Neuronal stem cell (in vitro differentiated cells): ENCODE results near the gene KIF16B.

Experiments
- DNase-seq: peaks from one replicate; pipeline ENCODE4 v3.0.0-alpha.2; 2013; ENCODE audit warnings: low spot score
- H2AFZ ChIP-seq: one replicate; pipeline ENCODE4 v1.6.1; 2013; ENCODE audit warnings: mild to moderate bottlenecking, low read length, inconsistent platforms
- H2AK5ac ChIP-seq: 2 replicates; pipeline ENCODE4 v1.6.1; 2013; ENCODE audit warnings: low read depth, mild to moderate bottlenecking, inconsistent platforms, low read length, moderate library complexity, mixed read lengths
- H2BK120ac ChIP-seq: 2 replicates; pipeline ENCODE4 v1.6.1; 2013; ENCODE audit warnings: low read depth, mild to moderate bottlenecking, inconsistent platforms, low read length, moderate library complexity, mixed read lengths
- H2BK12ac ChIP-seq: one replicate; pipeline ENCODE4 v1.6.1; 2013; ENCODE audit warnings: low read length, inconsistent platforms
- H2BK15ac ChIP-seq: 2 replicates; pipeline ENCODE4 v1.6.1; 2013; ENCODE audit warnings: mild to moderate bottlenecking, low read length, inconsistent platforms, mixed read lengths
- H2BK5ac ChIP-seq: one replicate; pipeline ENCODE4 v1.6.1; 2013; ENCODE audit warnings: inconsistent platforms, mild to moderate bottlenecking, low read length, moderate library complexity
- H3K14ac ChIP-seq: one replicate; pipeline ENCODE4 v1.6.1; 2013; ENCODE audit warnings: low read length, inconsistent platforms
- H3K18ac ChIP-seq: 2 replicates; pipeline ENCODE4 v1.6.1; 2013; ENCODE audit warnings: low read length, inconsistent platforms
- H3K23ac ChIP-seq: 2 replicates; pipeline ENCODE4 v1.6.1; 2013; ENCODE audit warnings: low read depth, mild to moderate bottlenecking, mixed read lengths, low read length, inconsistent platforms; ENCODE audit not compliant: poor library complexity
- H3K27ac ChIP-seq: replicated peaks from 3 replicates; pipeline ENCODE4 v1.5.1; 2013; ENCODE audit warnings: low read length, inconsistent platforms
- H3K27me3 ChIP-seq, 3 experiments: 2 replicates each; pipeline ENCODE4 v1.6.1; 2013; ENCODE audit warnings: low read length in 3 of 3, mild to moderate bottlenecking in 2 of 3, inconsistent platforms in 1 of 3, low read depth in 1 of 3, mixed read lengths in 1 of 3, moderate library complexity in 1 of 3; ENCODE audit not compliant: control insufficient read depth in 3 of 3, insufficient read depth in 3 of 3
- H3K36me3 ChIP-seq, 2 donors: replicated peaks in 1 of 2; 2 replicates each; pipeline ENCODE4 v1.6.1; 2013; ENCODE audit warnings: low read length in 2 of 2; ENCODE audit not compliant: control insufficient read depth in 2 of 2, insufficient read depth in 2 of 2
- H3K4ac ChIP-seq: 2 replicates; pipeline ENCODE4 v1.6.1; 2013; ENCODE audit warnings: inconsistent platforms, mild to moderate bottlenecking, low read length, moderate library complexity
- H3K4me1 ChIP-seq, 2 donors: 1 replicate in 1 of 2; 2 replicates in 1 of 2; pipeline ENCODE4 v1.6.1; 2013; ENCODE audit warnings: low read length in 2 of 2, low read depth in 1 of 2; ENCODE audit not compliant: control insufficient read depth in 2 of 2, insufficient read depth in 1 of 2
- H3K4me2 ChIP-seq: one replicate; pipeline ENCODE4 v1.6.1; 2013; ENCODE audit warnings: mild to moderate bottlenecking, low read length, inconsistent platforms; ENCODE audit not compliant: insufficient read depth, poor library complexity, severe bottlenecking
- H3K4me3 ChIP-seq, 2 donors: 2 replicates each; pipeline ENCODE4 v1.5.1; 2013; ENCODE audit warnings: low read length in 2 of 2, mild to moderate bottlenecking in 2 of 2, inconsistent platforms in 1 of 2, moderate library complexity in 1 of 2
- H3K79me1 ChIP-seq: one replicate; pipeline ENCODE4 v1.6.1; 2013; ENCODE audit warnings: low read depth, mild to moderate bottlenecking, inconsistent platforms, low read length, moderate library complexity
- H3K9ac ChIP-seq: one replicate; pipeline ENCODE4 v1.6.1; 2013; ENCODE audit warnings: mild to moderate bottlenecking, low read depth, low read length, inconsistent platforms; ENCODE audit not compliant: poor library complexity
- H3K9me3 ChIP-seq, 2 donors: replicated peaks in 1 of 2; 2 replicates each; pipeline versions ENCODE3 to v1.6.1; 2013; ENCODE audit warnings: low read length in 2 of 2, mild to moderate bottlenecking in 2 of 2, inconsistent platforms in 1 of 2, low read depth in 1 of 2, mixed read lengths in 1 of 2, moderate library complexity in 1 of 2; ENCODE audit not compliant: control insufficient read depth in 2 of 2, insufficient read depth in 1 of 2
- H4K8ac ChIP-seq: one replicate; pipeline ENCODE4 v1.6.1; 2013; ENCODE audit warnings: low read depth, mild to moderate bottlenecking, inconsistent platforms, low read length, moderate library complexity
- H4K91ac ChIP-seq: one replicate; pipeline ENCODE4 v1.6.1; 2013; ENCODE audit warnings: low read length, low read depth, mild to moderate bottlenecking, inconsistent platforms; ENCODE audit not compliant: poor library complexity
- WGBS, 2 donors: extraction: QIAGEN DNeasy Blood & Tissue Kit; methylation state at CpG; one replicate each; pipeline ENCODE4 v1.1.7; 2013; ENCODE audit warnings: missing lambda C conversion rate in 2 of 2, mixed read lengths in 1 of 2; ENCODE audit not compliant: insufficient read length in 2 of 2, insufficient replicate concordance in 1 of 2; ENCODE audit errors: extremely low coverage in 2 of 2; 5-methylcytosine and 5-hydroxymethylcytosine counted together

The KIF16B gene

DNA sequence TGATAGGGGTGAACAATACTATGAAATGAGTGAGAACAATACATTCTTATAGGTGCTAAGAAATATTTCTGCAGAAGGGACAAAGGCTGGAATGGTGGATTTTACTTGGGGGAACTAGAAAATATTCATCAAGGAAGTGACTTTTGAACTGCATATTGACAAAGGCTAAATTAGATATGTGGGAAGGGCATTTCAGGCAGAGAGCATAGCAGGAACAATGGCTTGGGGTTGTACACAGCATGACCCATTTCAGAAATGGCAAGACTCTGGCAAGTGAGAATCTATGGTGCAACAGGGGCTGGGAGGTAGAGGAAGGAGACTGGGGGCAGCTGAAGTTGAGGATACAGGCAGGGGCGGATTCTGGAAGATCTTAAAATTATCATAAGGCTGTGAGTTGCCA lies 46.7 kb upstream of the KIF16B start:
- Histone ChIP-seq H2AK5ac (no peak overlapping the region), H3K23ac (no peak overlapping the region), H3K14ac (no peak overlapping the region), H3K18ac (no peak overlapping the region), H3K4me2 (no peak overlapping the region), H3K4me3 (no peak overlapping the region), H3K27me3 (no peaks in the 10 kb centered on the region), H4K8ac (no peak overlapping the region), H3K4me1 (peaks cover 0 to 13% of the 10 kb centered on the region in 2 donors), H2BK12ac (no peak overlapping the region), H2AFZ (no peak overlapping the region), H3K9ac (no peak overlapping the region), H2BK15ac (no peak overlapping the region), H3K9me3 (peaks cover 5 to 20% of the 10 kb centered on the region in 2 donors), H2BK5ac (no peak overlapping the region), H2BK120ac (no peak overlapping the region), H3K4ac (no peak overlapping the region), H3K36me3 (no peaks in the 10 kb centered on the region), H3K79me1 (no peaks in the 10 kb centered on the region), H4K91ac (no peak overlapping the region), H3K27ac (no peak overlapping the region)
- DNase-seq = no peak
- no CpG with 5 or more reads among the region's 1 CpG for WGBS, 2 donors

DNA sequence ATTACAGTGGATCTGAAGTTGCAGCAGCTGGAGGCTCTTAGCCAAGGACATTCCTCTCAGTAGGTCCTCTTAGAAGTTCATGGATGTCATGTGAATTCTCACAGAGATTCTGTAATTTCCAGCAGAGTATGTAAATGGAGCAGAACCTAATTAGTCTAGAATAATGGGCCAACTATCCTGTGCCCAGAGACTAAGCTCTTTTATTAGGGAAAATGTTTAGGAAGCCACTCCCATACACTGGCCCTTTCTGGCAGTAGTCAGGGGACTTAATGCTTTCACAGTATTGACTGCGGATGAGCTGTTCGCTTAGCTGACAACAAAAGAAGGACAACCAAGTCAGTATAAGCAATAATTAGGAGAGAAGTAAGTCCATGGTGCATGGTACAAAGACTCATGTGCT lies 43.8 kb upstream of the KIF16B start:
- no peak overlapping the region for H3K4me2 ChIP-seq
- no peak overlapping the region for H2BK15ac ChIP-seq
- DNase-seq = no peak
- H3K27ac ChIP-seq = no peak overlapping the region
- no peak overlapping the region for H3K4me3 ChIP-seq
- H2AK5ac ChIP-seq = no peak overlapping the region
- H2BK12ac ChIP-seq = no peak overlapping the region
- H4K8ac ChIP-seq = no peak overlapping the region
- no peak overlapping the region for H3K4ac ChIP-seq
- H3K9ac ChIP-seq = no peak overlapping the region
- no peak overlapping the region for H3K23ac ChIP-seq
- H2BK120ac ChIP-seq = no peak overlapping the region
- no peak overlapping the region for H2AFZ ChIP-seq
- no peak overlapping the region for H3K18ac ChIP-seq
- no peaks in the 10 kb centered on the region for H3K27me3 ChIP-seq
- H3K79me1 ChIP-seq = no peaks in the 10 kb centered on the region
- H2BK5ac ChIP-seq = no peak overlapping the region
- no peaks in the 10 kb centered on the region for H3K36me3 ChIP-seq
- no CpG with 5 or more reads among the region's 2 CpGs for WGBS, 2 donors
- H3K9me3 ChIP-seq = peaks cover 5 to 15% of the 10 kb centered on the region in 2 donors
- H3K14ac ChIP-seq = no peak overlapping the region
- H4K91ac ChIP-seq = no peak overlapping the region
- peaks cover 0 to 13% of the 10 kb centered on the region in 2 donors for H3K4me1 ChIP-seq

- no peak overlapping the region for H2BK12ac ChIP-seq
- no peak overlapping the region for H3K4ac ChIP-seq
- H4K8ac ChIP-seq = no peak overlapping the region
- no peak overlapping the region for H3K4me2 ChIP-seq
- H4K91ac ChIP-seq = no peak overlapping the region
- no peak overlapping the region for H3K4me3 ChIP-seq
- no peak overlapping the region for H3K23ac ChIP-seq
- H3K27me3 ChIP-seq = no peaks in the 10 kb centered on the region
- H3K14ac ChIP-seq = no peak overlapping the region
- no peak overlapping the region for H3K18ac ChIP-seq
- peaks cover 5 to 15% of the 10 kb centered on the region in 2 donors for H3K9me3 ChIP-seq
- no peak overlapping the region for H2BK120ac ChIP-seq
- no peak overlapping the region for H2AFZ ChIP-seq
- H3K79me1 ChIP-seq = no peaks in the 10 kb centered on the region
- DNase-seq = no peak
- no peak overlapping the region for H3K9ac ChIP-seq
- H3K4me1 ChIP-seq = peaks cover 0 to 13% of the 10 kb centered on the region in 2 donors
- no peak overlapping the region for H2BK5ac ChIP-seq
- H3K27ac ChIP-seq = no peak overlapping the region
- no CpG with 5 or more reads among the region's 2 CpGs for WGBS, 2 donors
- H3K36me3 ChIP-seq = no peaks in the 10 kb centered on the region
- no peak overlapping the region for H2AK5ac ChIP-seq
- no peak overlapping the region for H2BK15ac ChIP-seq
These were observed 43.1 kb upstream of the KIF16B start for GRCh38 chr20:16616317-16616716.

GRCh38 chr20:16615199-16615598 lies 42.0 kb upstream of the KIF16B start:
- Histone ChIP-seq H2AFZ (peak overlapping the region; percentile 56), H3K79me1 (no peaks in the 10 kb centered on the region), H3K18ac (no peak overlapping the region), H3K4me3 (no peak overlapping the region), H2BK15ac (no peak overlapping the region), H3K36me3 (no peaks in the 10 kb centered on the region), H3K4me1 (peaks cover 0 to 13% of the 10 kb centered on the region in 2 donors), H3K9me3 (peaks cover 5 to 15% of the 10 kb centered on the region in 2 donors), H3K23ac (no peak overlapping the region), H2AK5ac (no peak overlapping the region), H3K27ac (no peak overlapping the region), H3K27me3 (no peaks in the 10 kb centered on the region), H2BK12ac (no peak overlapping the region), H4K91ac (no peak overlapping the region), H3K9ac (no peak overlapping the region), H4K8ac (no peak overlapping the region), H2BK120ac (no peak overlapping the region), H2BK5ac (no peak overlapping the region), H3K4me2 (no peak overlapping the region), H3K14ac (no peak overlapping the region), H3K4ac (no peak overlapping the region)
- no CpG with 5 or more reads among the region's 7 CpGs for WGBS, 2 donors
- no peak for DNase-seq
